CD4-positive, alpha-beta T cell treated with Interleukin-6 at 100 ng/mL for 8 hours (primary cell): ENCODE data around the gene FBXL7.

ENCODE experiments used
- DNase-seq: peaks from one replicate; pipeline ENCODE4 v3.0.0-alpha.2; 2020; ENCODE audit warnings: mixed read lengths, low spot score

The FBXL7 gene

DNA sequence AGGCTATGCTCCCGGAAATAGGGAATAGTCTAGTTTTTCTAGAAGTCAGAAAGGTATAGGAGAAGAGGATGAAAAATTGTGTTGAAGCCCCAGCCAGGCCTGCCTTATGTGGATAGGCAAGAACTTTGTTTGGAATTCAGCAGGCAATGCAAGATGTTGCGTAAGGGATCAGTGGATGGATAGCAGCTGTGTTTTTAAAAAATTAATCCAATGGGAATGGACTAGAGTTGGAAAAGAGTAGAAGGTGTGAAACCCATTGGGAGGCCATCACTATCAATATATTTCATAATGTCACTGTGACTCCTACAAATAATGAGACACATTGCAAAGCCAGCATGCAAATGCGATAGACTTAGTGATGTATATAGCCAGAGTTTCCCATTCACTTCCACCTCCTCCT lies 397.7 kb downstream of the FBXL7 start:
- no peak for DNase-seq

DNA sequence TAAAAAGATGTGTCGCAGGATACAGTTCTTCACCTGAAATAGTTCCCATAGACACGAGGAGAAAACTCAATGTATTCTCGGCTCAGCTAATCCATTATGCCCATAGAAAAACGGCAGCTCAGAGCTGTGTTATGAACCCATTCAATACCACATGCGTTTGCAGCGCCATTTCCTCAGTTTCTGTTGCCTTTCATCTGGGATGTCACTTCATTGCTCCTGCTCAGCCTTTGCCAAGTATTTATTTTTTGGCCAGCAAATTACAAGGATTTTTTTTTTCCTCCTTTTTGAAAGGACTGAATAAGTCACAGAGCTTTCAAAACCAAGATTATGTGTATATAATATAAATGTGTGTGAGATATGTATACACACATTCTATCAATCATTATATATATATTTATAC lies 398.7 kb downstream of the FBXL7 start:
- no peak for DNase-seq

DNA sequence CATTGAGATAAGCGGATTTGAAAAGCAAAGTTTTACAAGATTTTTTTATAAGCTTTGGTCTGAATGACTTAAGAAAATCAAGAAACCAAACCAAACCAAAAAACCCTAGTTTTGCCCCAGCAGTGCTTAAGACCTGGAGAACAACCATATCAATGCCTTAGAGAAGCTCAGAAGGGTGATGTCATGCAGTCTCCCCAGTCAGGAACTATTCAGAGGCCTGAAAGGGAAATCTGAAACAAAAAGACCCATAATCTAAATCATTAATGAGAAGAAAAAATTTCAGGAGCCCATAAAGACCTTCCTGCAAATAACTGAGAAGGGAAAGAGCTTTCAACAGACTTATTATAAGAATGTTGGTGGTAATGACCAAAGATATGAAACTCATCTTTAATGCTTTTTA lies 399.5 kb downstream of the FBXL7 start:
- DNase-seq: no peak

DNA sequence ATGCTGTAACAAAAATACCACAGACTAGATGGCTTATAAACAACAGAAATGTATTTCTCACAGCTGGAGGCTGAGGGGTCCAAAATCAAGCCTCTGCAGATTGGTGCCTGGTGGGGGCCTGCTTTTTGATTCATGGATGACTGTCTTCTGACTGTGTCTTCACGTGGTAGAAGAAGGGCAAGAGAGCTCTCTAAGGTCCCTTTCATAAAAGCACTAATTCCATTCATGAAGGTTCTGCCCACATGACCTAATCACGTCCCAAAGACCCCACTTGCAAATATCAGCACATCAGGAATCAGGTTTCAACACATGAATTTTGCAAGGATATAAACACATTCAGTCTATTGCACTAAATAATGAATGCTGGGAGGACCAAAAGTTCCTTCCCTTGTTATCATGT lies 401.2 kb downstream of the FBXL7 start:
- DNase-seq: no peak

DNA sequence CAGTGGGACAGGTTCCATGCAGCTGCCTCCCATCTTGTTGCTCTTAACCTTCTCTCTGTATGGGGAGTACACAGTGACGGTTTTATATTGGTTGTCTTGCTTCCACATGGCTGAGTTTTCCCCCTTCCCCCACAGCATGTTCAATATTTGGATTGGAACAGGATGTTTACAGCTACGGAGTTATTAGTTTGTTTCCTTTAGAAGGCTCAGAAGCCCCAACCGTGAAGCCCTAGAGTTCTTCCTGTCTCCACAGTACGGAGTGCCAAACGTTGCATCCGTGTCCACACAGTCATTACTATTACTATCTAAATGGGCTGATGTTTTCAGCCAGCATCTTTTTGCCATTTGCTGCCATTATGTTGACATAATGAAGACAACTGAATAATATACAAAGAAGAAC lies 402.1 kb downstream of the FBXL7 start:
- no peak for DNase-seq

DNA sequence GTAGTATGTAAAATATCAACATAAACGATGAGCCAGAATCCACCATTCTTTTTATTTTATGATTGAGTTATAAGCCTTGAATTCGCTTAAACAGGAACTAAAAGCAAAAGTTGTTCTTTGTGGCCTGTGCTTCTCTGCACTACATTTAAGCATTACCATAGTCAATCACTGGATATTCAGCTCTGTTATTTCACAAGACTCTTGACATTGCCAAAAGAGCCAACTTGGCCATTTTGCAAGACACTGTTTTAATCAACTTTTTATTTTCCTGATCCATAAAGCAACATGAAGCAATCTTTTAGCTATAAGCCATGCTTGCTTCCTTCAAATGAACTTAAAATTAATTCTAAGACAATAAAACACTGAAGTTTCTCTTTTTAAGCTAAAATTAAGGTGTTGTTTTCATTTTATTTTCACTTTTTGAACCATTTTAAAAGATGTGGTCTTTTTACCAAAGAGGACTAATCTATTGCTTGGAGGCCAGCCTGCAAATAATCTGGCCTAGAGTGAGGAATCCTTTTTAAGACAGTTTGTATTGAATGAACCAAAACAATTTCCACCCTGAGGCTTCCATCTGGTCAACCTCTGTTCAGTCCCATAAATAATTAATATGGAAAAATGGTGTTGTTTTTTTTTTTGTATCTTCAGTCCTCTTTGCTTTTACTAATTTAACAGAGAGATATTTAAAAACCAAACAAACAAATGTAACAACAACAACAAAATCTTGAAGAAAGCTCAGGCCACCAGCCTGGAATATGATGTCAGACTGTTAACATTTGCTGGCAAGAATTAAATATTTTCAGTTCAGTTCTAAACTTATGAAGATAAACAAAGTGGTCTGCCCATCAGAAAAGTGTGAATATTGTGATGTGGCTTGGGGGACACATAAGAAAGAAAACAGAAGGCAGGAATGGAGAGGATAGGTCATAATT lies 405.2 kb downstream of the FBXL7 start:
- no peak for DNase-seq

DNA sequence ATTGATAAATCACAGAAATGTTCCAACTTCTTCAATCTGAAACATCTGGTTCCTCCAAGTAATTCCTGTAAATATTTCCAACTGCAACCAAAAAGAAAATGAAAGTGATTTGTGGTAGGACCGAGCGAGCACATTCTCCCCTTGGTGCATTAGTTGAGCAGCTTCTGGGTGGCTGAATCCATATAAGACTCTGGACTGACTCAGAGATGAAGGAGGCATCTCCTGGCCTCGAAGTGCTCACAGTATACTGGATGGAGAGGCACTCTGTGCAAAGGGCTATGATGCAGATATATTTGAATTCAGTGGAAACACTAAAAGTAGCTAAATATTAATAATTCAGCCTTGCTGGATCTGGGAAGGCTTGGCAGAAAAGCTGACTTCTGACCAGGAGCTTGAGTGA lies 414.7 kb downstream of the FBXL7 start:
- no peak for DNase-seq

DNA sequence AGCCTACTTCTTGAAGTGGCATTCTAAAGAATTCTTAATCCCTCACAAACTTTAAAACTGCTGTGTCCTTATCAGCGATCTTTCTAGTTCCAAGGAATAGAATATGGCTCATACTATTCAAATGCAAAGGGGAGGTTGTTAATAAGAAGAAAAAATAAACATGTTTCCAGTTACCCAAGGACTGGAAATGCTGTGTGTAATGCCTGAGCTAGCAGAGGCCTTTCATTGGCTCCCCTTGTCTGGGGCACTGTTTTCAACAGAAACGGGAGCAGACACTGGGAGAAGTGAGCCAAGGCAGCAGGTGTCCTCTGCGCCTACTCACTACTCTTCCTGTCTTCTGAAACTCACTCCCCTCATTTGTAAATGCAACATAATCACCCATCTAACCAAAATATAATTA lies 426.6 kb downstream of the FBXL7 start:
- DNase-seq: no peak

DNA sequence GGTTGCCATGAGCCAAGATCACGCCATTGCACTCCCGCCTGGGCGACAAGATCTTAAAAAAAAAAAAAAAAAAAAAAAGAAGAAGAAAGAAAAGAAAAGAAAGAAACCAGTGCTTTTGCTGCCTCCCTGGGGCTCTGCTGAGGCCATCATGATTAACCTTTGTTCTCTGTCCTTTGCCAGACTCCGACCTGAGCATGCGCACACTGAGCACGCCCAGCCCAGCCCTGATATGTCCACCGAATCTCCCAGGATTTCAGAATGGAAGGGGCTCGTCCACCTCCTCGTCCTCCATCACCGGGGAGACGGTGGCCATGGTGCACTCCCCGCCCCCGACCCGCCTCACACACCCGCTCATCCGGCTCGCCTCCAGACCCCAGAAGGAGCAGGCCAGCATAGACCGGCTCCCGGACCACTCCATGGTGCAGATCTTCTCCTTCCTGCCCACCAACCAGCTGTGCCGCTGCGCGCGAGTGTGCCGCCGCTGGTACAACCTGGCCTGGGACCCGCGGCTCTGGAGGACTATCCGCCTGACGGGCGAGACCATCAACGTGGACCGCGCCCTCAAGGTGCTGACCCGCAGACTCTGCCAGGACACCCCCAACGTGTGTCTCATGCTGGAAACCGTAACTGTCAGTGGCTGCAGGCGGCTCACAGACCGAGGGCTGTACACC lies 427.9 kb downstream of the FBXL7 start:
- DNase-seq: no peak

DNA sequence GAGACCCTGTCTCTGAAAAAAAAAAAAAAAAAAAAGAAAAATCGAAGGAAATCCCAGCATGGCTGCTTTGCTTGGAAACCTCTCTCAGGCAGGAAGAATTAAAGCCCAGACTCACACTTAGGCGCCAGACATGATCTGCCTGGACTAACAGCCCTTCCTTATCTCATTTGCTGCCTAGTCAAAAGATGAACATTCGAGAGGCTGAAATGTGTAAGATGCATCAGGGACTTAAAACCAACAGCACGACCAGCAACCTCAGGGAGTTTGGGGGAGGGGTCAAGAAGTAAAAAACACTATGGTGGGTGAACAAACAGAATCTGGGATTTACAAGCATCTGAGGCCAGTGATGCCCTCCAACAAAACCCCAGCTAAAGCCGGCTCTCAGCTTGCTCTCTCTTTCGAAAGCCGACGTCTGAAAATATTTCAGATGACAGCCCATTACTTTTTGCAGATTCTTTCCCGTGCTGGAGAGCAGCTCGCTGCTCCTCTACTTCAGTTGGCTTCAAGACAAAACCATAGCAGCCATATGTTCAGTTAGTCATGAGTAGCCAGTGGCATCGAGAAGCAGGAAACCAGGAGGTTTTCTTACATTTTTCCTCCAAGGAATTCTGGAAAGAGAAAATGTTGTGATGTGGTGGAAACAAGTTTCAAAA lies 429.8 kb downstream of the FBXL7 start:
- no peak for DNase-seq

DNA sequence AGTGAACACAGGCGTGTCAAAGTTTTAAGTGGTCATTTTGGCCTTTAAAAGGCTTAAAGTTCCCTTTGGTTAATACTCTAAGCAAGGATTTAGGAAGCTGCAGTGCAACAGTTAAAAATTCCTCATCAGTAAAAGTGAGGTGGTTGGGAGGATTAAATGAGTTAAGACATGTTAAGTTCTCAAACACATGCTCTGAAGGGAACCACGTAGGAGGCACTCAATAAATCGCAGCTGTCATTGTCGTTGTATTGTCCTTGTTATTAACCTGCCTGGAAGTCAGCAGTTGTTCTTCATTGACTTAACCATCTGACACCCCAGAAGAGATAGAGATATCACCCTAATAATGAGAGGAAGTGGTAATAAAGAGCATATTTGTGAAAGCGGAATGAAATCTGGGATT lies 432.1 kb downstream of the FBXL7 start:
- no peak for DNase-seq

DNA sequence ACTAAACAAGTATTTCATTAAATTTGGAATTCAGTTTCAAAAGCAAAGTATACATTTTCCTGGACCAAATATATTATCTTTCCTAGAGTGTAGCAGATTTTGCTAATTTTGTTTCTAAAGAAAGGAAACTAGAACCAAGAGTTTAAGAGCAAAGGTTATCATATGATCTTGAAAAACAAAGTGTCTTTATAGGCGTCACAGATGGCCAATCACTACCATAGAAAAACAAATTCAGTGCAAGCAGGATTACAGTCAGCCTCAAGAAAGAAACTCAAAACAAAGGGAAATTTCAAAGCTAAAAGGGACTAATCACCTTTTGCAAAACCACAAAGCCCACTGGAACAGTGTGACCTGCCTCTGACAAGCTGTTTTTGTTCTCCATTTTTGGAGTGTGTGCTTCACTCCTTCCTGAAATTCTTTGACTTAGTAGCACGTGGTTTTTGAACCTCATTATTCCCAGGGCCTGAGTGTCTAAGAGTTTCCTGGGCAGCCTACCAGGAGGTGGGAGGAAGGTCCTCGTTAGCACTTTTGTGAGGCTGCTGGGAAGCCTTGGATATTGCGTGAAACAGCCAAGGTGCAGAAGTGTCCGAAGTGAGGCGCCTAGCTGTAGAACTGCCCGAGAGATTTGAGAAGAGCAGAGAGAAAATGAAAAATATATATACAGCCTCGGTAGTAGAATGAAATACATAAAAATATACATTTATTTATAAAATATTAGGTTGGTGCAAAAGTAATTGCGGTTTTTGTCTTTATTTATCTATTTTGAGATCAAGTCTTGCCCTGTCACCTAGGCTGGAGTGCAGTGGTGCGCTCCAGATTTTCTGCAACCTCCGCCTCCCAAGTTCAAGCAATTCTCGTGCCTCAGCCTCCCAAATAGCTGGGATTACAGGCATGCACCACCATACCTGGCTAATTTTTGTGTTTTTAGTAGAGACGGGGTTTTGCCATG lies 433.6 kb downstream of the FBXL7 start:
- no peak for DNase-seq

DNA sequence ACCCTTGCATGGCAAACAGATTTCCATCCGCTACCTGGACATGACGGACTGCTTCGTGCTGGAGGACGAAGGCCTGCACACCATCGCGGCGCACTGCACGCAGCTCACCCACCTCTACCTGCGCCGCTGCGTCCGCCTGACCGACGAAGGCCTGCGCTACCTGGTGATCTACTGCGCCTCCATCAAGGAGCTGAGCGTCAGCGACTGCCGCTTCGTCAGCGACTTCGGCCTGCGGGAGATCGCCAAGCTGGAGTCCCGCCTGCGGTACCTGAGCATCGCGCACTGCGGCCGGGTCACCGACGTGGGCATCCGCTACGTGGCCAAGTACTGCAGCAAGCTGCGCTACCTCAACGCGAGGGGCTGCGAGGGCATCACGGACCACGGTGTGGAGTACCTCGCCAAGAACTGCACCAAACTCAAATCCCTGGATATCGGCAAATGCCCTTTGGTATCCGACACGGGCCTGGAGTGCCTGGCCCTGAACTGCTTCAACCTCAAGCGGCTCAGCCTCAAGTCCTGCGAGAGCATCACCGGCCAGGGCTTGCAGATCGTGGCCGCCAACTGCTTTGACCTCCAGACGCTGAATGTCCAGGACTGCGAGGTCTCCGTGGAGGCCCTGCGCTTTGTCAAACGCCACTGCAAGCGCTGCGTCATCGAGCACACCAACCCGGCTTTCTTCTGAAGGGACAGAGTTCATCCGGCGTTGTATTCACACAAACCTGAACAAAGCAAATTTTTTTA lies 436.7 kb downstream of the FBXL7 start:
- no peak for DNase-seq

DNA sequence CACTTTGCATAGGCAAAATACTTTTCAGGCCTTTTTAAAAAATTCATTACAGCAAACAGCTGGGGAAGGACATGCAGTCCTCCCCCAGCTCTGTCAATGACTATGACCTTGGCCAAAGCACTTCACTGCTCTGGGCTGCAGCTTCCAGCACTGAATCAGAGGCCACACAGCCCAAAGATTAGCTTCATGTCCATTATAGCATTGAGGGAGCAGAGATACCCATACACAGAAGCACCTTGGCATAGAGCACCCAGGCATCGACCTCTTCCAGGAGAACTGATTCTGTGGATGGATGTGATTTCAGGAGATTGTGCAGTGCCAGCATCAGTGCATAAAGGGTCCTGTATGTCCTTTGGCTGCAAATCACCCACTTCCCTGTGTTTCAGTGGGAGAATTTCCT lies 437.7 kb downstream of the FBXL7 start:
- DNase-seq: no peak

DNA sequence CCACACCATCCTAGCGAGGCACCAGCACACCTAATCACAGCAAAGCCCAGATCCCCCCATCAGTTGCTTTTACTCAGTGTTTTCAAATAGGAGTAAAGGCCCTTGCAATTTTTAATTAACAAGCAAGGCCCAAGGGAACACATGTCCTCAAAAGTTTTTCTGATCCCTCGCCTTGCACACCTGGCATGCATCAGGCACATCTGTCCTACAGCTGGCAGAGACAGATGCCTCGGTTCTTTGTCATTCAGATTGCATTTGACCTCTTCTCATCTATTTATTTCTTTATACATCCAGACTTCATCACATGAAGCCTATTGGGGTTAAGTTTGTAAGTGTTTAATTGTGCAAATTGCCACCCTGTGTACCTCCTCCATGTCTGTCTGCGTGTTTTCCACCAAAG lies 438.2 kb downstream of the FBXL7 start:
- no peak for DNase-seq

DNA sequence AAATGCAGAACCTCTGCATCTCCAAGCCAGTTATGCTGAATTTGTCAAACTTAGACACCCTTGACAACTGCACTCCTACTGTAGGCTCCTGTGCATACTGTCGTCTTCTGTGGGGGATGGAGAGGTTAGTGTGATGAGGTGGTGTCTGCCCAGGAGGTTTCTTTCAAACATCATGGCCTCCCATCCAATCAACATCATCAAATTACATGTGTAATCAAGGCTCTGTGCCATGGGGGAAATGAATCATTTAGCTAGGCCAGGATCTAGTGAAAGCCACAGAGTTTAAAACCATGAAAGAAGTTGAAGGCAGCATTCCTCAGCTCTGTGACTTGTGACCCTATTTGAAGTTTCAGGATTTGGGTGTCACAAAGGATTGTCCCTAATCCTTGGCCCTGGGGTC lies 439.0 kb downstream of the FBXL7 start:
- no peak for DNase-seq

DNA sequence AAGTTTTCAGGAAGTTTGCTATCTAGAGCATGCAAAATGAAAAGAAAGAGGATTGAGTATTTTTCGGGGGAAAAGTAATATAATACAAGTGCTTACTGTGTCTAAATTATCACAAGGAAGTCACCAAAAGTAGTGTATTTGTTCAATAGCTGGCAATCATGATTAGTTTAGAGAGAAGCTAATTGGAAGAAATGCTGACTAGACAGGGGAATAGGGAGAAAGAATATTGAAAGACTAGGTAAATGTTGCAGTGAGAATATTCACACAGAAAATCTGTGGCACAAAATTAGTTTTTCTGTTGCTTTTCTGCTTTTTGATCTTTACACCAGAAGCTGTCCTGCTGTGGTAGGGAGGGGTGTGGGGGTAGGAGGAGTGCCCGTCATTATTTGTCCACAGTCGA lies 440.9 kb downstream of the FBXL7 start:
- DNase-seq: no peak

DNA sequence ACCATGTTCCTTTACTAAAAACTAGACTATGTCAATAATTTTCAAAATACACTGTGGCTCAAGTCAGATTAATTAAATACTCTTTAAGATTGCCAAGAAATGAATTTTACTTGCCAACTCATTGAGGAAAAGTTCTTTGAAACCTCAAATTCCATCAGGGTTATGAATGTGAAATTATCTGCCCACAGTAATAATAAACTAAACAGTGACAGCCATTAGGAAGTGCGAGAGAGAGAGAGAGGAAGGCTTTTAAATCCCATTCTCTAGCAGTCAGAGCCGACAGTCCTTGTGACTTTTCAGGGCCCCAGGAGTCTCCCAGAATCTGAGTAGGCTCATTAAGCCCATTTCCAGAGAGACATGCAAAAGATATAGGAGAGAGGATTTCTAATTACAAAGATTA lies 443.5 kb downstream of the FBXL7 start:
- DNase-seq: no peak

DNA sequence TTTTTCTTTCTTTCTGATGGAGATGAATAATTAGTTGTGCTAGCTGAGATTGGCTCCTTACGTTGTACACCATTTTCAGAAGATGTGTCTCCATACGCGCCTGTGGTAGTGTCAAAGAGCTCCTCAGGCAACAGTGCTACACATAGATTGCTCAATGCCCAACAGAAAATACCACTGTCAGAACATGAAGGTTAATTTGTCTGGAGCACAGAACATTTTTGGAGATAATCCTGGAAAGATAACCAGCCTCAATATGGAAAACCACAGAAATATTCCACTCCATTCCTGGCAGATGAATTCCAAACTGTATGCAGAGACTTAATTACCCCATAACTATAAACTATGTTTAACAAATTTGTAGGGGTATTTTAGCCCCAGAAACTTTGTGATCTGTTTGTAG lies 446.0 kb downstream of the FBXL7 start:
- DNase-seq: no peak

DNA sequence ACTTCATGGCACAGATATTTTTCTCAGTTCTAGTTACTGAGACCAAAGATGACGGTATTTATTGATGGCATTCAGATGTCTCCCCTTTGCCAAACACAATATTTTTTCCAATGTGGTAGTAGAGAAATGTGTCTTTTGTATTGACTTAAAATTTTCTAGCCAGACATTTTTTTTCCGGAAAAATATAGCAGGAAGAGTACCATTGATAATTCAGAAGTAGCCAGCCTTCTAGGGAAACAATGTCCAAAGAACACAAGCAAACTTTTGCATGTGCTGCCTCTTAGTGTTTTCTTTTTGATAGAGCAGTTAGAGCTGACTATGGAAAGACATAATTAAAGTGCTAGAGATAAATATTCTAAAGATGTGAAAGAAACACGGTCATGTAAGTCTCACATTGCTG lies 448.2 kb downstream of the FBXL7 start:
- DNase-seq: no peak

DNA sequence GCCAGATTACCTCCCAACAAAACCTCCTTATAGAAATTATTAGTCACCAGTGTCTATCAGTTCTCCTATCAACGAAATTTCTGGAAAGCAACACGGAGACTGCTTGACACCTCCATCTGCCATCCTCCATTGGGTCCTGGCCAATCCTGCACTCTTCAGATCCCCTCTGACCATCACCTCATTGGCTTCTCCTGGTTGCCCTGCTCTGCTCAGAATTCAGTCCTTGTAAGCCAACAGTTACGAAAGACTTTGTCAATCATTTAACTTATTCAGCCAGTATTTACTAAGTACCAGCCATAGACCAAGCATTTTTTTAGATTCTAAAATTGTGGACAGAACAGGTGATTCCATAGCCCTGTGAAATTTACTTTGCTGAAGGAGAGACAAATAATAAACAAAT lies 451.1 kb downstream of the FBXL7 start:
- no peak for DNase-seq
